PC-9 (cell line): ENCODE measurements around the gene DSTN.

Experiments used
- CTCF ChIP-seq: fragments of 200-600 bp; sonication (generic); conservative IDR thresholded peaks from 2 replicates; pipeline ENCODE4 v1.6.1; 2017; ENCODE audit warnings: mixed run types, antibody characterized with exemption, mild to moderate bottlenecking, moderate library complexity
- EZH2 ChIP-seq: fragments of 200-600 bp; sonication (generic); IDR thresholded peaks from 2 replicates; pipeline ENCODE4 v1.8.0; 2017; ENCODE audit warnings: antibody characterized with exemption, low read depth

- TF ChIP-seq CTCF = no peak
- no peak for TF ChIP-seq EZH2
Observed at GRCh38 chr20:17587824-17588223, 17.9 kb downstream of the DSTN start.
